WTC11 (cell line): ENCODE measurements around the gene AKR1A1. TPM values are rescaled to one million over a fixed set of nuclear protein-coding genes. Genes with fewer than 3 reads are reported as not detected.
A peak's percentile ranks its signal among the peaks of the same experiment; 100 is the strongest.

Experiments
- CDX4 ChIP-seq: fragments of 250-450 bp; sonication (Bioruptor Pico); IDR thresholded peaks from 2 replicates; pipeline ENCODE4 v1.9.0; 2021; ENCODE audit warnings: moderate library complexity, mild to moderate bottlenecking, inconsistent platforms, borderline replicate concordance
- CREM ChIP-seq: sonication (generic); formaldehyde crosslinking; IDR thresholded peaks from 2 replicates; pipeline ENCODE4 v1.8.1; 2022; ENCODE audit warnings: mild to moderate bottlenecking, missing genetic modification reagents, moderate library complexity
- EMX1 ChIP-seq: fragments of 250-450 bp; sonication (Bioruptor Pico); IDR thresholded peaks from 2 replicates; pipeline ENCODE4 v1.8.0; 2021; ENCODE audit warnings: mild to moderate bottlenecking
- ERG ChIP-seq: fragments of 250-450 bp; sonication (Bioruptor Pico); IDR thresholded peaks from 2 replicates; pipeline ENCODE4 v1.8.0; 2021; ENCODE audit warnings: mild to moderate bottlenecking
- GABPB1 ChIP-seq: sonication (generic); formaldehyde crosslinking; IDR thresholded peaks from 2 replicates; pipeline ENCODE4 v1.8.1; 2023; ENCODE audit warnings: mild to moderate bottlenecking, missing genetic modification reagents
- HMGXB4 ChIP-seq: sonication (generic); formaldehyde crosslinking; IDR thresholded peaks from 2 replicates; pipeline ENCODE4 v1.8.1; 2023; ENCODE audit warnings: mild to moderate bottlenecking, moderate library complexity, missing genetic modification reagents
- JAZF1 ChIP-seq: fragments of 250-450 bp; sonication (Bioruptor Pico); IDR thresholded peaks from 2 replicates; pipeline ENCODE4 v1.9.0; 2021; ENCODE audit warnings: moderate library complexity, mild to moderate bottlenecking, inconsistent platforms
- JUN ChIP-seq: sonication (generic); formaldehyde crosslinking; IDR thresholded peaks from 2 replicates; pipeline ENCODE4 v1.8.0; 2023; ENCODE audit warnings: mild to moderate bottlenecking, missing genetic modification reagents
- MXD4 ChIP-seq: fragments of 250-450 bp; sonication (Bioruptor Pico); IDR thresholded peaks from 2 replicates; pipeline ENCODE4 v1.8.0; 2021; ENCODE audit warnings: mild to moderate bottlenecking, moderate library complexity, borderline replicate concordance
- NFATC4 ChIP-seq: fragments of 250-450 bp; sonication (Bioruptor Pico); IDR thresholded peaks from 2 replicates; pipeline ENCODE4 v1.9.0; 2021; ENCODE audit warnings: mild to moderate bottlenecking
- NFE2L1 ChIP-seq: sonication (generic); formaldehyde crosslinking; IDR thresholded peaks from 2 replicates; pipeline ENCODE4 v1.8.1; 2023; ENCODE audit warnings: missing genetic modification reagents
- NR1H2 ChIP-seq: sonication (generic); formaldehyde crosslinking; IDR thresholded peaks from 2 replicates; pipeline ENCODE4 v1.9.0; 2021; ENCODE audit warnings: mild to moderate bottlenecking, moderate library complexity, missing genetic modification reagents
- NR2C2 ChIP-seq: sonication (generic); formaldehyde crosslinking; IDR thresholded peaks from 2 replicates; pipeline ENCODE4 v1.8.0; 2022; ENCODE audit warnings: mild to moderate bottlenecking, missing genetic modification reagents
- PREB ChIP-seq: sonication (generic); formaldehyde crosslinking; IDR thresholded peaks from 2 replicates; pipeline ENCODE4 v1.8.1; 2022; ENCODE audit warnings: mild to moderate bottlenecking, missing genetic modification reagents, moderate library complexity, borderline replicate concordance
- RORB ChIP-seq: fragments of 250-450 bp; sonication (Bioruptor Pico); IDR thresholded peaks from 2 replicates; pipeline ENCODE4 v1.9.0; 2021; ENCODE audit warnings: mild to moderate bottlenecking
- TCF7 ChIP-seq: sonication (generic); formaldehyde crosslinking; IDR thresholded peaks from 2 replicates; pipeline ENCODE4 v1.8.0; 2022; ENCODE audit warnings: mild to moderate bottlenecking, low read depth, missing genetic modification reagents, moderate library complexity
- TP53 ChIP-seq: sonication (generic); formaldehyde crosslinking; IDR thresholded peaks from 2 replicates; pipeline ENCODE4 v1.8.1; 2023; ENCODE audit warnings: mild to moderate bottlenecking, missing genetic modification reagents
- ZNF121 ChIP-seq: sonication (generic); formaldehyde crosslinking; IDR thresholded peaks from 2 replicates; pipeline ENCODE4 v1.8.0; 2023; ENCODE audit warnings: missing genetic modification reagents
- ZNF317 ChIP-seq: sonication (generic); formaldehyde crosslinking; IDR thresholded peaks from 2 replicates; pipeline ENCODE4 v1.8.1; 2023; ENCODE audit warnings: low read depth, mild to moderate bottlenecking, moderate library complexity, missing genetic modification reagents, borderline replicate concordance
- ZNF416 ChIP-seq: fragments of 250-450 bp; sonication (Bioruptor Pico); IDR thresholded peaks from 2 replicates; pipeline ENCODE4 v1.9.0; 2021; ENCODE audit warnings: mild to moderate bottlenecking, inconsistent platforms
- ZNF512 ChIP-seq: sonication (generic); formaldehyde crosslinking; IDR thresholded peaks from 2 replicates; pipeline ENCODE4 v1.8.1; 2022; ENCODE audit warnings: missing genetic modification reagents, borderline replicate concordance
- ZNF532 ChIP-seq: fragments of 250-450 bp; sonication (Bioruptor Pico); IDR thresholded peaks from 2 replicates; pipeline ENCODE4 v1.9.0; 2021; ENCODE audit warnings: mild to moderate bottlenecking, borderline replicate concordance
- ZNF671 ChIP-seq: fragments of 250-450 bp; sonication (Bioruptor Pico); IDR thresholded peaks from 2 replicates; pipeline ENCODE4 v1.8.0; 2021; ENCODE audit warnings: mild to moderate bottlenecking
- total RNA-seq: library from RNA; stranded (reverse); gene quantifications from 3 replicates; pipeline ENCODE4 v1.2.3, GENCODE V29; 2021
- TF ChIP-seq, protein P1 (sequence below): fragments of 250-450 bp; sonication (Bioruptor Pico); IDR thresholded peaks from 2 replicates; pipeline ENCODE4 v1.9.0; 2021; ENCODE audit warnings: mild to moderate bottlenecking
- TF ChIP-seq, protein P2 (sequence below): fragments of 250-450 bp; sonication (Bioruptor Pico); conservative IDR thresholded peaks from 2 replicates; pipeline ENCODE4 v1.9.0; 2021; ENCODE audit warnings: mild to moderate bottlenecking

The AKR1A1 gene
- total RNA-seq, 1 experiment from 2014 or later = 338 TPM

- TF ChIP-seq MXD4 (CRISPR knock-in tag) = no peak
- peak; percentile 92 for TF ChIP-seq ZNF416 (CRISPR knock-in tag)
- TF ChIP-seq ERG (CRISPR knock-in tag) = no peak
- TF ChIP-seq ZNF317 (CRISPR knock-in tag) = 0 out of 2 replicates have a peak, but pooled peaks have one; percentile 3
- TF ChIP-seq HMGXB4 (CRISPR knock-in tag) = peak; percentile 66; the same call in 1 of the 2 replicates
- peak; percentile 90 for TF ChIP-seq GABPB1
- TF ChIP-seq JAZF1 (CRISPR knock-in tag) = no peak
- 0 out of 2 replicates have a peak, but pooled peaks have one; percentile 38 for TF ChIP-seq ZNF671 (CRISPR knock-in tag)
- TF ChIP-seq CREM = no peak
- TF ChIP-seq JUN = no peak; the same call in 1 of the 2 replicates
- TF ChIP-seq RORB (CRISPR knock-in tag) = no peak; the same call in 1 of the 2 replicates
- TF ChIP-seq NR2C2 (CRISPR knock-in tag) = 0 out of 2 replicates have a peak, but pooled peaks have one; percentile 20
- TF ChIP-seq NR1H2 (CRISPR knock-in tag) = peak; percentile 33; the same call in 1 of the 2 replicates
- TF ChIP-seq ZNF121 (CRISPR knock-in tag) = no peak; the same call in 1 of the 2 replicates
- TF ChIP-seq ZNF532 (CRISPR knock-in tag) = peak; percentile 44; the same call in 1 of the 2 replicates
- TF ChIP-seq NFE2L1 (CRISPR knock-in tag) = peak; percentile 100
- TF ChIP-seq TCF7 (CRISPR knock-in tag) = 0 out of 2 replicates have a peak, but pooled peaks have one; percentile 39
- TF ChIP-seq, protein P1, sequence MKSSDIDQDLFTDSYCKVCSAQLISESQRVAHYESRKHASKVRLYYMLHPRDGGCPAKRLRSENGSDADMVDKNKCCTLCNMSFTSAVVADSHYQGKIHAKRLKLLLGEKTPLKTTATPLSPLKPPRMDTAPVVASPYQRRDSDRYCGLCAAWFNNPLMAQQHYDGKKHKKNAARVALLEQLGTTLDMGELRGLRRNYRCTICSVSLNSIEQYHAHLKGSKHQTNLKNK (CRISPR knock-in tag) = peak; percentile 82
- TF ChIP-seq, protein P2, sequence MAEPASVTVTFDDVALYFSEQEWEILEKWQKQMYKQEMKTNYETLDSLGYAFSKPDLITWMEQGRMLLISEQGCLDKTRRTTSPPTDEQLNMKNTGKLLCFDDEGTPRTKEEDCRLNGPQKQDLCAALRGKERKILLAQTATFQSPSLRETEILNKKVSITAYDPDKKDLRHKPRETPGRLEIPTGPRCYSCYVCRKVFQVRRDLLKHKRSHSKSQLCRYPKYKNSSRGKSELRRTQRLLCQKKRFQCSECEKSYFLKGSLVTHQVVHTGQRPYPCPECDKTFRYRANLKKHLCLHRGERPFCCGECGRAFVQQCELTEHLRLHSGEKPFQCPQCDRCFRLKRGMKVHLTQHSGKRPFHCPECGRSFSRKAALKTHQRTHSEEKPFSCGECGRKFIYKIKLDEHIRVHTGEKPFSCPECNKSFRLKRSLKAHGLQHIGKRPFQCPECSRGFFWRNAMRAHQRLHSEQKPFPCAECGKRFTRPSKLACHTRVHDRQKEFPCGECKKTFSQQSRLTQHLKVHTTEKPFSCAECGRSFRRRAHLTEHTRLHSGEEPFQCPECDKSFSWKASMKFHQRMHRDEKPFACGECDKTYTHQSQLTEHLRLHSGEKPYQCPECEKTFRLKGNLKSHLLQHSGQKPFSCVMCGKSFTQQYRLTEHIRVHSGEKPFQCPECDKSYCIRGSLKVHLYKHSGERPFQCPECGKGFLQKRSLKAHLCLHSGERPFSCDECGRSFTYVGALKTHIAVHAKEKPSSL = no peak
- no peak for TF ChIP-seq EMX1 (CRISPR knock-in tag)
- no peak for TF ChIP-seq CDX4 (CRISPR knock-in tag)
- TF ChIP-seq PREB = no peak
- TF ChIP-seq TP53 (CRISPR knock-in tag) = peak; percentile 86
- TF ChIP-seq NFATC4 (CRISPR knock-in tag) = 0 out of 2 replicates have a peak, but pooled peaks have one; percentile 35
- TF ChIP-seq ZNF512 (CRISPR knock-in tag) = no peak
Observed at GRCh38 chr1:45521413-45522323, 29.0 kb upstream of the AKR1A1 start, which contains the start of gene PRDX1 (continued).
